ENCODE measurements around the gene RETREG1. TPM values are rescaled to one million over a fixed set of nuclear protein-coding genes. Genes with fewer than 3 reads are reported as not detected.

RETREG1 gene
- total and polyA plus RNA-seq, 9 donors: 1.0 to 20.0 (median 4.0) TPM

DNA sequence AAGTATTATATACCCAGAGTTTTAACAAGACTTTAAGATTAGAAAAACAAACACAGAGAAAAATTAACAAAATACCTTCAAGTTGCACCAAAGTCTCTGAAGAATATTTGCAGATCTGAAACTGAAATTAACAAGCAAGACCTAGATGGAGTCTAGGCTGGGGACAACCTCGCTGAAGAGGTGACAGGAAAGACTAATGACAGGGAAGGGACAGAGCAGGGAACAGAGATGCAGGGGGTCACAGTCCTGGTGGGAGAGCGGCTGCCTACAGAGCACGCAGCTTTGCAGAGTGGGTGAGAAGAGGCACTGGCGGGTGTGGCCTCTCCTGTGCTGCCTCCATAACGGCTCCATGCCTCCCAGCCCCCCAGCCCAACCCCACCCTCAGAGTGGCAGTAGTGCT, 13.5 kb downstream of the RETREG1 start:
- 81 to 84% (median 84%) methylated on average over 5 of the region's 5 CpGs for WGBS, 3 donors
- H3K36me3 ChIP-seq: no peaks in the 10 kb centered on the region
- no peaks in the 10 kb centered on the region for H3K4me1 ChIP-seq (ENCODE audit: insufficient read depth)
- no peak for TF ChIP-seq EP300 (IDR thresholded peaks at IDR 0.05)
- H3K4me3 ChIP-seq: no peak overlapping the region
- no peak overlapping the region for H3K27ac ChIP-seq
- no peaks in the 10 kb centered on the region for H3K9me3 ChIP-seq
- no peak for DNase-seq
- intact Hi-C loops (cut with DNase I): no loop called here
- no peaks in the 10 kb centered on the region for H3K27me3 ChIP-seq

DNA sequence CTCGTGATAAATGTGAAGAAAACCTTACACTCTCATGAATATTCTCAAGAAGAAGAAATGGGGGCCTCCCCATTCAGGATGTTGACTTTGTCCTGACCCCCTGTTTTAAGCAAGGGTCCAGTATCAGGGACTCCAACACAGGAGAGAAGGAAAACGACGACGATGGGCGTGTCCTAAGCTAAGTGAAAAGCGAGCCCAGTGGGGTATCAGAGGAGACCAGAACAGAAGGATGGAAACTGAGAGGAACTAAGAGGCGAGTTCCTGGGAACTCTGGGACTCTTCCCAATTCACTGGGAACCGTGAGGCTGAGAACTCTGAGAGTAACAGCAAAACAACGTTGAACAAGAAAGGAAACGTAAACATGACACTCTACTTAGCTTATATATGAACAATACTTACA, 14.6 kb downstream of the RETREG1 start:
- Histone ChIP-seq H3K27ac (no peak overlapping the region), H3K4me1 (ENCODE audit: insufficient read depth) (no peaks in the 10 kb centered on the region), H3K4me3 (no peak overlapping the region), H3K36me3 (no peaks in the 10 kb centered on the region), H3K9me3 (no peaks in the 10 kb centered on the region), H3K27me3 (no peaks in the 10 kb centered on the region)
- intact Hi-C loops (cut with DNase I): no loop called here
- DNase-seq: no peak
- 70 to 83% (median 77%) methylated on average over 10 of the region's 10 CpGs for WGBS, 3 donors
- TF ChIP-seq EP300 (IDR thresholded peaks at IDR 0.05) (no peak), POLR2A (IDR thresholded peaks at IDR 0.05) (no peak)
- TF ChIP-seq, protein P1, sequence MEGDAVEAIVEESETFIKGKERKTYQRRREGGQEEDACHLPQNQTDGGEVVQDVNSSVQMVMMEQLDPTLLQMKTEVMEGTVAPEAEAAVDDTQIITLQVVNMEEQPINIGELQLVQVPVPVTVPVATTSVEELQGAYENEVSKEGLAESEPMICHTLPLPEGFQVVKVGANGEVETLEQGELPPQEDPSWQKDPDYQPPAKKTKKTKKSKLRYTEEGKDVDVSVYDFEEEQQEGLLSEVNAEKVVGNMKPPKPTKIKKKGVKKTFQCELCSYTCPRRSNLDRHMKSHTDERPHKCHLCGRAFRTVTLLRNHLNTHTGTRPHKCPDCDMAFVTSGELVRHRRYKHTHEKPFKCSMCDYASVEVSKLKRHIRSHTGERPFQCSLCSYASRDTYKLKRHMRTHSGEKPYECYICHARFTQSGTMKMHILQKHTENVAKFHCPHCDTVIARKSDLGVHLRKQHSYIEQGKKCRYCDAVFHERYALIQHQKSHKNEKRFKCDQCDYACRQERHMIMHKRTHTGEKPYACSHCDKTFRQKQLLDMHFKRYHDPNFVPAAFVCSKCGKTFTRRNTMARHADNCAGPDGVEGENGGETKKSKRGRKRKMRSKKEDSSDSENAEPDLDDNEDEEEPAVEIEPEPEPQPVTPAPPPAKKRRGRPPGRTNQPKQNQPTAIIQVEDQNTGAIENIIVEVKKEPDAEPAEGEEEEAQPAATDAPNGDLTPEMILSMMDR (IDR thresholded peaks at IDR 0.05): no peak

DNA sequence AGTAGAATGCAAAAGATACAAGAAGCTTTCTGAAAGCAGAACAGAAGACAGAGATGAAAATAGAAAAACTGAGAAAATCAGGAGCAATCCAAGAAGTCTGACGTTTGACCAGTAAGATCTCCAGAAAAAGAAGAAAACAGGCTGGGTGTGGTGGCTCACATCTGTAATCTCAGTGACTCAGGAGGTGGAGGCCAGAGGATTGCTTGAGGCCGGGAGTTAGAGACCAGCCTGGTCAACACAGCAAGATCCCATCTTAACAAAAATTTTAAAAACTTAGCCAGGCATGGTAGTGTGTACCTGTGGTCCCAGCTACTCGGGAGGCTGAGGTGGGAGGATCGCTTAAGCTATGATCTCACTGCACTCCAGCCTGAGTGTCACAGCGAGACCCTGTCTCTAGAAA, 15.9 kb downstream of the RETREG1 start:
- 72% methylated on average over 5 of the region's 5 CpGs for WGBS, 3 donors
- TF ChIP-seq EP300 (IDR thresholded peaks at IDR 0.05) (no peak), POLR2A (IDR thresholded peaks at IDR 0.05) (no peak)
- TF ChIP-seq, protein P1 (IDR thresholded peaks at IDR 0.05): no peak
- intact Hi-C loops (cut with DNase I): no loop called here
- H3K36me3 ChIP-seq: no peaks in the 10 kb centered on the region
- no peak for DNase-seq
- no peaks in the 10 kb centered on the region for H3K4me1 ChIP-seq (ENCODE audit: insufficient read depth)
- no peaks in the 10 kb centered on the region for H3K9me3 ChIP-seq
- H3K4me3 ChIP-seq: no peak overlapping the region
- H3K27me3 ChIP-seq: no peaks in the 10 kb centered on the region
- no peak overlapping the region for H3K27ac ChIP-seq

DNA sequence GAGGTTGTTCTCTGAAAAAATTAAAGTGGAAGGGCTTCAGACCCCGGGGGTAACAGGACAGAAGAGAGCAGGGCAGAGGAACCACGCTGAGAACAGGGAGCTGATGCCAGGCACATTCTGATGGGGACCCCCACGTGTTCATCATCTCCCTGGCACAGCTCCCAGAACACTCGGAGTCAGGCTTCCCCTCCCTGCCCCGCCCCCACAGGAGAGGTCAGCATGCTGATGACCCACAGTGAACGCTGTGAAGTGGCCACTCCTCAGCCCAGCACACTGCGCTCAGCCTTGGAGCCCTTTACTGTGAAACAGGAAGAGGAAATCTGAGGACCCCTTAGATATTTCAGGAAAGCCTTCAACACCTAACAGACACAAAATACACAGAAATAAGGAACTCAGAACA, 16.4 kb downstream of the RETREG1 start:
- TF ChIP-seq POLR2A (IDR thresholded peaks at IDR 0.05) (no peak), EP300 (IDR thresholded peaks at IDR 0.05) (no peak)
- TF ChIP-seq, protein P1 (IDR thresholded peaks at IDR 0.05): no peak
- no peaks in the 10 kb centered on the region for H3K27me3 ChIP-seq
- peak; percentile 47 to 86 (median 75) for DNase-seq
- no peak overlapping the region for H3K27ac ChIP-seq
- H3K4me3 ChIP-seq: no peak overlapping the region
- H3K4me1 ChIP-seq (ENCODE audit: insufficient read depth): no peaks in the 10 kb centered on the region
- intact Hi-C loops (cut with DNase I): no loop called here
- no peaks in the 10 kb centered on the region for H3K9me3 ChIP-seq
- no peaks in the 10 kb centered on the region for H3K36me3 ChIP-seq
- WGBS, 3 donors: 2 to 13% (median 6%) methylated on average over 7 of the region's 7 CpGs

DNA sequence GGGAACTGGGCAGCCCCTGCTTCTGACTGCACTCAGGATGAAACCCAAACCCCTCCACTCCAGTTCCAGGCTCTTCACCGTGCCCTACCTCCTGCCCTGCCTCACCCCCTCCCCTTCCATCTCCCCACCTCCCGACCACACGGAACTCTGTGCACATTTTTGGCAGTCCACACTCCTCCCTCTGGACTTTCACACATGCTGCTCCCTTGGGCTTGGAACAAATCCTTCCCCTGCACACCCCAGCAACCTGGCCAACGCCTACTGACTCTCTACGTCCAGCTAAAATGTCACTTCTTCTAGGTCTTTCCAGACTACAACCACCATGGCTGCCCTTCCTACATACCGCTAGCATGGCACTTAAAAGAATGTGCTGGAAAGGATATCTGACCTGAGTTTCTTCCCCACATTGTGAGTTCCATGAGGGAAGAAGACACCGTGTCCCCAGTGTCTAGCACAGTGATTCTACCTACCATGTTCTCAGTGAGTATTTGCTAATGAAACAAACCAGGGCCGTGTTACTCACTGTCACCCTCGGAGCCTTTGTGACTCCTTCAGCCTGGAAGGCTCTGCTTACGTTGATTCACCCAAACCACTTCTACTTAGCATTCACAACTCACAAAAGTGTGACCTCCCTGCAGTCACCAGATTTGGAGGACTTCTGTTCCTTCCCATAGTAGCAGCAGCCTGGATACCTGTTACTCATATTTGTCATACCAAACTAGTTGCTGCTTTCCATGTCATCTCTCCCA, 18.7 kb downstream of the RETREG1 start:
- Histone ChIP-seq H3K9me3 (no peaks in the 10 kb centered on the region), H3K27ac (no peak overlapping the region), H3K4me1 (ENCODE audit: insufficient read depth) (no peaks in the 10 kb centered on the region), H3K27me3 (no peaks in the 10 kb centered on the region), H3K4me3 (no peak overlapping the region), H3K36me3 (no peaks in the 10 kb centered on the region)
- intact Hi-C loops (cut with DNase I): no loop called here
- TF ChIP-seq POLR2A (IDR thresholded peaks at IDR 0.05) (no peak), EP300 (IDR thresholded peaks at IDR 0.05) (no peak)
- TF ChIP-seq, protein P1 (IDR thresholded peaks at IDR 0.05): no peak
- no peak for DNase-seq
- 77 to 86% (median 78%) methylated on average over 10 of the region's 10 CpGs for WGBS, 3 donors
